H9 (cell line): ENCODE measurements around the gene ACP2. TPM values are rescaled to one million over a fixed set of nuclear protein-coding genes. Genes with fewer than 3 reads are reported as not detected.
"Not testable (repeated sequence)": the region's sequence is repeated elsewhere in the genome, so short reads cannot be mapped to it uniquely, and the experiment has no call there.

Experiments used
- DNase-seq: peaks from one replicate; pipeline ENCODE4 v3.0.0-alpha.2; 2017
- H2AFZ ChIP-seq: one replicate; pipeline ENCODE4 v1.6.1; 2013; ENCODE audit warnings: mild to moderate bottlenecking, low read length, control low read depth, moderate library complexity
- H2AK5ac ChIP-seq: 2 replicates; pipeline ENCODE4 v1.6.1; 2013; ENCODE audit warnings: low read length, control low read depth, mixed read lengths; ENCODE audit not compliant: insufficient read length
- H2BK120ac ChIP-seq: one replicate; pipeline ENCODE4 v1.6.1; 2013; ENCODE audit warnings: low read depth, mild to moderate bottlenecking, low read length, control low read depth, inconsistent platforms; ENCODE audit not compliant: poor library complexity, severe bottlenecking
- H2BK12ac ChIP-seq: 2 replicates; pipeline ENCODE4 v1.6.1; 2013; ENCODE audit warnings: low read length, control low read depth, mixed read lengths, low read depth; ENCODE audit not compliant: insufficient read length
- H2BK15ac ChIP-seq: 2 replicates; pipeline ENCODE4 v1.6.1; 2013; ENCODE audit warnings: low read depth, low read length, control low read depth
- H2BK20ac ChIP-seq: one replicate; pipeline ENCODE4 v1.6.1; 2013; ENCODE audit warnings: low read depth, mild to moderate bottlenecking, low read length, control low read depth, inconsistent platforms; ENCODE audit not compliant: poor library complexity, severe bottlenecking
- H2BK5ac ChIP-seq: 2 replicates; pipeline ENCODE4 v1.6.1; 2013; ENCODE audit warnings: low read length, control low read depth, mixed read lengths; ENCODE audit not compliant: insufficient read length
- H3K14ac ChIP-seq: 2 replicates; pipeline ENCODE4 v1.6.1; 2013; ENCODE audit warnings: low read length, control low read depth; ENCODE audit not compliant: insufficient read depth
- H3K18ac ChIP-seq: 2 replicates; pipeline ENCODE4 v1.6.1; 2013; ENCODE audit warnings: low read depth, mild to moderate bottlenecking, mixed read lengths, low read length, control low read depth; ENCODE audit not compliant: insufficient read length
- H3K23ac ChIP-seq: 2 replicates; pipeline ENCODE4 v1.6.1; 2013; ENCODE audit warnings: low read length, control low read depth, mixed read lengths, low read depth; ENCODE audit not compliant: insufficient read length
- H3K23me2 ChIP-seq: 2 replicates; pipeline ENCODE4 v1.6.1; 2013; ENCODE audit warnings: low read depth, mild to moderate bottlenecking, mixed read lengths, low read length, control low read depth; ENCODE audit not compliant: insufficient read length, poor library complexity, severe bottlenecking
- H3K27ac ChIP-seq: 2 replicates; pipeline ENCODE4 v1.5.1; 2013; ENCODE audit warnings: low read length, control low read depth, mixed read lengths, low read depth; ENCODE audit not compliant: insufficient read length
- H3K27me3 ChIP-seq: 2 replicates; pipeline ENCODE4 v1.6.1; 2013; ENCODE audit warnings: low read length, control low read depth, inconsistent platforms; ENCODE audit not compliant: insufficient read depth
- H3K4ac ChIP-seq: 2 replicates; pipeline ENCODE4 v1.6.1; 2013; ENCODE audit warnings: low read depth, mild to moderate bottlenecking, control low read depth, inconsistent platforms, low read length, moderate library complexity
- H3K4me1 ChIP-seq: 2 replicates; pipeline ENCODE4 v1.6.1; 2013; ENCODE audit warnings: low read length, control low read depth, inconsistent platforms; ENCODE audit not compliant: insufficient read depth
- H3K4me2 ChIP-seq: 2 replicates; pipeline ENCODE4 v1.6.1; 2013; ENCODE audit warnings: low read length, control low read depth, mixed read lengths; ENCODE audit not compliant: insufficient read length, insufficient read depth
- H3K56ac ChIP-seq: 2 replicates; pipeline ENCODE4 v1.6.1; 2013; ENCODE audit warnings: low read depth, mild to moderate bottlenecking, mixed read lengths, low read length, control low read depth; ENCODE audit not compliant: insufficient read length
- H3K79me1 ChIP-seq: 2 replicates; pipeline ENCODE4 v1.6.1; 2013; ENCODE audit warnings: low read depth, mild to moderate bottlenecking, moderate library complexity, low read length, control low read depth, inconsistent platforms; ENCODE audit not compliant: insufficient read depth, poor library complexity, severe bottlenecking
- H3K79me2 ChIP-seq: 2 replicates; pipeline ENCODE4 v1.6.1; 2013; ENCODE audit warnings: low read length, control low read depth, inconsistent platforms; ENCODE audit not compliant: insufficient read depth
- H3K9ac ChIP-seq: 2 replicates; pipeline ENCODE4 v1.6.1; 2013; ENCODE audit warnings: low read length, control low read depth, mixed read lengths; ENCODE audit not compliant: insufficient read length; ENCODE audit errors: extremely low read depth
- H3K9me3 ChIP-seq: one replicate; pipeline ENCODE4 v1.6.1; 2013; ENCODE audit warnings: low read depth, low read length, inconsistent platforms; ENCODE audit not compliant: control insufficient read depth
- H3T11ph ChIP-seq: one replicate; pipeline ENCODE4 v1.6.1; 2013; ENCODE audit warnings: mild to moderate bottlenecking, low read length, control low read depth, inconsistent platforms
- H4K20me1 ChIP-seq: one replicate; pipeline ENCODE4 v1.6.1; 2013; ENCODE audit not compliant: control insufficient read depth, insufficient read length, insufficient read depth
- H4K5ac ChIP-seq: 2 replicates; pipeline ENCODE4 v1.6.1; 2013; ENCODE audit warnings: low read depth, mild to moderate bottlenecking, mixed read lengths, low read length, control low read depth; ENCODE audit not compliant: insufficient read length
- H4K8ac ChIP-seq: replicated peaks from 2 replicates; pipeline ENCODE4 v1.6.1; 2013; ENCODE audit warnings: low read length, control low read depth, mixed read lengths, low read depth; ENCODE audit not compliant: insufficient read length
- H4K91ac ChIP-seq: 2 replicates; pipeline ENCODE4 v1.6.1; 2013; ENCODE audit warnings: low read depth, mild to moderate bottlenecking, moderate library complexity, mixed read lengths, low read length, control low read depth; ENCODE audit not compliant: insufficient read length
- H3K27ac Mint-ChIP-seq, 3 experiments: 2 replicates in 2 of 3; 3 replicates in 1 of 3; pipeline ENCODE4 v1.8.0; 2020 to 2021; ENCODE audit warnings: mixed read lengths in 3 of 3, mild to moderate bottlenecking in 1 of 3, moderate library complexity in 1 of 3
- H3K27me3 Mint-ChIP-seq: 2 replicates; pipeline ENCODE4 v1.8.0; 2021; ENCODE audit warnings: low read depth, mild to moderate bottlenecking, moderate library complexity, mixed read lengths
- H3K36me3 Mint-ChIP-seq, 3 experiments: 2 replicates in 2 of 3; 3 replicates in 1 of 3; pipeline ENCODE4 v1.8.0; 2020 to 2021; ENCODE audit warnings: low read depth in 3 of 3, mixed read lengths in 3 of 3; ENCODE audit not compliant: insufficient read depth in 1 of 3
- H3K4me1 Mint-ChIP-seq, 2 experiments: 2 replicates each; pipeline ENCODE4 v1.8.0; 2020; ENCODE audit warnings: mixed read lengths in 2 of 2
- H3K4me3 Mint-ChIP-seq, 2 experiments: 2 replicates in 1 of 2; 3 replicates in 1 of 2; pipeline ENCODE4 v1.8.0; 2020 to 2021; ENCODE audit warnings: mild to moderate bottlenecking in 2 of 2, mixed read lengths in 2 of 2, moderate library complexity in 1 of 2
- H3K9me3 Mint-ChIP-seq, 2 experiments: 2 replicates in 1 of 2; 3 replicates in 1 of 2; pipeline ENCODE4 v1.8.0; 2020; ENCODE audit warnings: mild to moderate bottlenecking in 2 of 2, mixed read lengths in 2 of 2, moderate library complexity in 1 of 2
- CTCF ChIP-seq: fragments of 200-600 bp; sonication (generic); conservative IDR thresholded peaks from 3 replicates; pipeline ENCODE4 v1.8.0; 2021; ENCODE audit warnings: antibody characterized with exemption, mild to moderate bottlenecking
- WGBS: extraction: QIAGEN DNeasy Blood & Tissue Kit; methylation state at CpG from one replicate; pipeline ENCODE4 v1.1.7; 2013; ENCODE audit warnings: missing lambda C conversion rate, low lambda C conversion rate, mixed read lengths; ENCODE audit not compliant: insufficient read length; ENCODE audit errors: extremely low coverage; 5-methylcytosine and 5-hydroxymethylcytosine counted together
- total RNA-seq: library from RNA; stranded (reverse); gene quantifications from 2 replicates; pipeline ENCODE4 v1.2.1, GENCODE V29; 2021

ACP2 gene
- total RNA-seq, 1 experiment from 2014 or later: 29.5 TPM

- Histone ChIP-seq H2AFZ (no peak overlapping the region), H2BK20ac (no peak overlapping the region), H3K56ac (no peak overlapping the region), H3K4ac (no peak overlapping the region), H3K79me2 (no peaks in the 10 kb centered on the region), H3K9ac (no peak overlapping the region), H4K8ac (no peak overlapping the region), H2AK5ac (no peak overlapping the region), H3T11ph (no peak overlapping the region), H3K79me1 (no peaks in the 10 kb centered on the region), H3K9me3 (no peaks in the 10 kb centered on the region), H3K4me2 (no peak overlapping the region), H3K23ac (no peak overlapping the region), H2BK120ac (no peak overlapping the region), H2BK12ac (no peak overlapping the region), H3K18ac (no peak overlapping the region), H3K23me2 (no peaks in the 10 kb centered on the region), H4K5ac (no peak overlapping the region), H3K14ac (no peak overlapping the region), H4K91ac (no peak overlapping the region), H3K27me3 (no peaks in the 10 kb centered on the region), H3K27ac (no peak overlapping the region), H4K20me1 (no peaks in the 10 kb centered on the region), H2BK5ac (no peak overlapping the region), H2BK15ac (no peak overlapping the region), H3K4me1 (no peaks in the 10 kb centered on the region; the same call in 1 of the 2 replicates)
- Mint-ChIP-seq H3K27ac (no peak overlapping the region; a peak in 1 of 7 replicates), H3K4me1 (peaks cover 8 to 9% of the 10 kb centered on the region in 2 experiments), H3K4me3 (no peak overlapping the region), H3K36me3 (no peaks in the 10 kb centered on the region), H3K9me3 (no peaks in the 10 kb centered on the region), H3K27me3 (no peaks in the 10 kb centered on the region; the same call in none of the 2 replicates)
- no CpG with 5 or more reads among the region's 4 CpGs for WGBS
- no peak for DNase-seq
- no peak for TF ChIP-seq CTCF
Observed at GRCh38 chr11:47201015-47201414, 47.6 kb downstream of the ACP2 start.

GRCh38 chr11:47198161-47198560 is 50.5 kb downstream of the ACP2 start:
- H4K8ac ChIP-seq, H2BK12ac ChIP-seq, H2AK5ac ChIP-seq: not testable (repeated sequence)

More at GRCh38 chr11:47198161-47198560, 50.5 kb downstream of the ACP2 start:
- not testable (repeated sequence) for H4K5ac ChIP-seq, H3K14ac ChIP-seq, H3K27me3 Mint-ChIP-seq, H4K20me1 ChIP-seq, H3K23me2 ChIP-seq, DNase-seq, H4K91ac ChIP-seq, H2AFZ ChIP-seq, H3K79me2 ChIP-seq, H3K9me3 ChIP-seq, H3K4me1 ChIP-seq, H3K27me3 ChIP-seq, H3K23ac ChIP-seq, H2BK120ac ChIP-seq, H3K9me3 Mint-ChIP-seq, H3K4ac ChIP-seq, H3T11ph ChIP-seq, H3K27ac ChIP-seq, H3K27ac Mint-ChIP-seq, H3K18ac ChIP-seq, H3K79me1 ChIP-seq, H3K36me3 Mint-ChIP-seq, H2BK5ac ChIP-seq, H3K4me1 Mint-ChIP-seq, H2BK15ac ChIP-seq, H3K4me3 Mint-ChIP-seq, H2BK20ac ChIP-seq, H3K56ac ChIP-seq, H3K9ac ChIP-seq, H3K4me2 ChIP-seq
- no CpG with 5 or more reads among the region's 9 CpGs for WGBS
